ENCODE data around the gene PAK1IP1. TPM values are rescaled to one million over a fixed set of nuclear protein-coding genes. Genes with fewer than 3 reads are reported as not detected.
"Not testable (repeated sequence)": the region's sequence is repeated elsewhere in the genome, so short reads cannot be mapped to it uniquely, and the experiment has no call there.

The PAK1IP1 gene
- total RNA-seq, 1 donor from 2014 or later = 29.7 TPM

GRCh38 chr6:10662742-10663141 is 32.0 kb upstream of the PAK1IP1 start:
- DNase-seq (ENCODE audit: low read depth) = no peak
- TF ChIP-seq, protein P1, sequence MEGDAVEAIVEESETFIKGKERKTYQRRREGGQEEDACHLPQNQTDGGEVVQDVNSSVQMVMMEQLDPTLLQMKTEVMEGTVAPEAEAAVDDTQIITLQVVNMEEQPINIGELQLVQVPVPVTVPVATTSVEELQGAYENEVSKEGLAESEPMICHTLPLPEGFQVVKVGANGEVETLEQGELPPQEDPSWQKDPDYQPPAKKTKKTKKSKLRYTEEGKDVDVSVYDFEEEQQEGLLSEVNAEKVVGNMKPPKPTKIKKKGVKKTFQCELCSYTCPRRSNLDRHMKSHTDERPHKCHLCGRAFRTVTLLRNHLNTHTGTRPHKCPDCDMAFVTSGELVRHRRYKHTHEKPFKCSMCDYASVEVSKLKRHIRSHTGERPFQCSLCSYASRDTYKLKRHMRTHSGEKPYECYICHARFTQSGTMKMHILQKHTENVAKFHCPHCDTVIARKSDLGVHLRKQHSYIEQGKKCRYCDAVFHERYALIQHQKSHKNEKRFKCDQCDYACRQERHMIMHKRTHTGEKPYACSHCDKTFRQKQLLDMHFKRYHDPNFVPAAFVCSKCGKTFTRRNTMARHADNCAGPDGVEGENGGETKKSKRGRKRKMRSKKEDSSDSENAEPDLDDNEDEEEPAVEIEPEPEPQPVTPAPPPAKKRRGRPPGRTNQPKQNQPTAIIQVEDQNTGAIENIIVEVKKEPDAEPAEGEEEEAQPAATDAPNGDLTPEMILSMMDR (conservative IDR thresholded peaks at IDR 0.05; ENCODE audit: low read depth, low read length) = no peak
- H3K4me3 ChIP-seq (ENCODE audit: low read depth, low read length) = no peak overlapping the region

DNA sequence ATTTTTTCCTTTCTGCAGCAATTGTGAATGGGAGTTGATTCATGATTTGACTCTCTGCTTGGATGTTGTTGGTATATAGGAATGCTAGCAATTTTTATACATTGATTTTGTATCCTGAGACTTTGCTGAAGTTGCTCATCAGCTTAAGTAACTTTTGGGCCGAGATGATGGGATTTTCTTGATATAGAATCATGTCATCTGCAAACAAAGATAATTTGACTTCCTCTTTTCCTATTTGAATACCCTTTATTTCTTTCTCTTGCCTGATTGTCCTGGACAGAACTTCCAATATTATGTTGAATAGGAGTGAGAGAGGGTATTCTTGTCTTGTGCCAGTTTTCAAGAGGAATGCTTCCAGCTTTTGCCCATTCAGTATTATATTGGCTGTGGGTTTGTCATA is 29.2 kb upstream of the PAK1IP1 start:
- H3K4me3 ChIP-seq (ENCODE audit: low read depth, low read length); DNase-seq (ENCODE audit: low read depth): not testable (repeated sequence)

GRCh38 chr6:10668126-10668917 is 26.4 kb upstream of the PAK1IP1 start:
- DNase-seq (ENCODE audit: low read depth) = no peak
- TF ChIP-seq, protein P1 (conservative IDR thresholded peaks at IDR 0.05; ENCODE audit: low read depth, low read length) = no peak
- H3K4me3 ChIP-seq (ENCODE audit: low read depth, low read length) = no peak overlapping the region

DNA sequence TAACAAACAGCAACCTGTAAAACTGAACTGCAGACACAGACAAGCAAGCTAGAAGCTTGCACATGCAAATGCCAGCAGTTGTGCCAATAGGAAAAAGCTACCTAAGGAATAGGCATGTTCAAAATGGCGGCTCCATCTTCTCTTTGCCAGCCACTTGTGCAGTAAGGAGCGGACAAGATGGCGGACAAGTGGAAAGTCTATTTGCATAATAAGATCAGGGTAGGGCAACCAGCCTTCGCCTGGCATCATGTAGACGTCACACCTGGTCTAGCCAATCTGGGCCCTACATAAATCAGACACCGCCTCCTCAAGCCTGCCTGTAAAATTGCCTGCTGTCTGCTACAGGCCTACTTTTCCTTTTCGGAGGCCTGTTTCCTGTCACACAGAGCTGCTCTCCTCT is 18.4 kb upstream of the PAK1IP1 start:
- TF ChIP-seq, protein P1 (conservative IDR thresholded peaks at IDR 0.05; ENCODE audit: low read depth, low read length) = no peak
- no peak overlapping the region for H3K4me3 ChIP-seq (ENCODE audit: low read depth, low read length)
- no peak for DNase-seq (ENCODE audit: low read depth)

DNA sequence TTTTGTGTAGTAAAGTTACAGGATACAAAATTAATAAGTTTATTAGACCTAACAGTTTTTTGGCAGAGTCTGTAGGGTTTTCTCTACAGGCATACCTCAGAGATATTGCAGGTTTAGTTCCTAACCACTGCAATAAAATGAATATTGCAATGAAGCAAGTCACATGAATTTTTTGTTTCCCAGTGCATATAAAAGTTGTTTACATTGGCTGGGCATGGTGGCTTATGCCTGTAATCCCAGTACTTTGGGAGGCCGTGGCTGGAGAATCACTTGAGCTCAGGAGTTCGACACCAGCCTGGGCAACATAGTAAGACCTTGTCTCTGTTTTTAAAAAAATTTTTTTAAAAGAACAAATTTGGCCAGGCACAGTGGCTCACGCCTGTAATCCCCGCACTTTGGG is 16.3 kb upstream of the PAK1IP1 start:
- TF ChIP-seq, protein P1 (conservative IDR thresholded peaks at IDR 0.05; ENCODE audit: low read depth, low read length) = no peak
- H3K4me3 ChIP-seq (ENCODE audit: low read depth, low read length) = no peak overlapping the region
- no peak for DNase-seq (ENCODE audit: low read depth)

DNA sequence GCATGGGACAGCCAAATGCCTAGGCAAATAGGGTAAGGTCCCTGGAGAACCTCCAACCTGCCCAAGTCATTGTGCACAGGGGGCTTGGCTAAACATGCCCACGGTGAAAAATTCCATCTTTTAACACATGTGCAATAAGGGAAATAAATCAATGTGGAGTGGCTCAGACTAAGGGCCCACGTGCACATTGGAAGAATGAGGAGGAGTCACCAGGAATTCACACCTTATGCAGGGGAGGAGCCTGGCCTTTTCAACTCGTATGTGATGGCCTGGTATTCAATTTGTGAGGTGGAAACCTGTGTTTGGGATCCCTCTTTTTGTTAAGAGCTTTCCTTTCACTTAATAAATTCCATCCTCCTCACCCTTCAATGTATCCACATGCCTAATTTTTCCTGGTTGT is 13.0 kb upstream of the PAK1IP1 start:
- no peak overlapping the region for H3K4me3 ChIP-seq (ENCODE audit: low read depth, low read length)
- no peak for DNase-seq (ENCODE audit: low read depth)
- TF ChIP-seq, protein P1 (conservative IDR thresholded peaks at IDR 0.05; ENCODE audit: low read depth, low read length) = no peak

- TF ChIP-seq, protein P1 (conservative IDR thresholded peaks at IDR 0.05; ENCODE audit: low read depth, low read length) = no peak
- H3K4me3 ChIP-seq (ENCODE audit: low read depth, low read length) = no peak overlapping the region
- DNase-seq (ENCODE audit: low read depth) = no peak
Measured at GRCh38 chr6:10682355-10682988, 12.3 kb upstream of the PAK1IP1 start.

Data from epithelial cell of proximal tubule (primary cell).